Measurements from ENCODE around the gene LRMDA.

LRMDA gene

GRCh38 chr10:76297358-76297757 lies 865.9 kb downstream of the LRMDA start:
- ChIA-PET POLR2A (no interaction called here), CTCF (interaction anchor here (1.2 kb wide), 1 partner anchor 18 kb away, joined by 4 read pairs; no protein-coding TSS in a partner anchor)
- TF ChIP-seq, protein P1, sequence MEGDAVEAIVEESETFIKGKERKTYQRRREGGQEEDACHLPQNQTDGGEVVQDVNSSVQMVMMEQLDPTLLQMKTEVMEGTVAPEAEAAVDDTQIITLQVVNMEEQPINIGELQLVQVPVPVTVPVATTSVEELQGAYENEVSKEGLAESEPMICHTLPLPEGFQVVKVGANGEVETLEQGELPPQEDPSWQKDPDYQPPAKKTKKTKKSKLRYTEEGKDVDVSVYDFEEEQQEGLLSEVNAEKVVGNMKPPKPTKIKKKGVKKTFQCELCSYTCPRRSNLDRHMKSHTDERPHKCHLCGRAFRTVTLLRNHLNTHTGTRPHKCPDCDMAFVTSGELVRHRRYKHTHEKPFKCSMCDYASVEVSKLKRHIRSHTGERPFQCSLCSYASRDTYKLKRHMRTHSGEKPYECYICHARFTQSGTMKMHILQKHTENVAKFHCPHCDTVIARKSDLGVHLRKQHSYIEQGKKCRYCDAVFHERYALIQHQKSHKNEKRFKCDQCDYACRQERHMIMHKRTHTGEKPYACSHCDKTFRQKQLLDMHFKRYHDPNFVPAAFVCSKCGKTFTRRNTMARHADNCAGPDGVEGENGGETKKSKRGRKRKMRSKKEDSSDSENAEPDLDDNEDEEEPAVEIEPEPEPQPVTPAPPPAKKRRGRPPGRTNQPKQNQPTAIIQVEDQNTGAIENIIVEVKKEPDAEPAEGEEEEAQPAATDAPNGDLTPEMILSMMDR (IDR thresholded peaks at IDR 0.05; ENCODE audit: control extremely low read depth, extremely low read depth, low read depth, missing control alignments): no peak
- no peak for DNase-seq (ENCODE audit: extremely low spot score)

- TF ChIP-seq, protein P1 (IDR thresholded peaks at IDR 0.05; ENCODE audit: control extremely low read depth, extremely low read depth, low read depth, missing control alignments): no peak
- POLR2A ChIA-PET: no interaction called here
- no peak for DNase-seq (ENCODE audit: extremely low spot score)
- CTCF ChIA-PET: interaction anchor here (1.2 kb wide), 1 partner anchor 18 kb away, joined by 4 read pairs; no protein-coding TSS in a partner anchor
These were observed 866.4 kb downstream of the LRMDA start for GRCh38 chr10:76297780-76298281.

GRCh38 chr10:76298329-76298728 lies 866.9 kb downstream of the LRMDA start:
- TF ChIP-seq, protein P1 (IDR thresholded peaks at IDR 0.05; ENCODE audit: control extremely low read depth, extremely low read depth, low read depth, missing control alignments): no peak
- POLR2A ChIA-PET: interaction anchor here (0.7 kb wide), 1 partner anchor 940 kb away, joined by 3 read pairs; no protein-coding TSS in a partner anchor
- CTCF ChIA-PET: interaction anchor here (1.2 kb wide), 1 partner anchor 17 kb away, joined by 4 read pairs; no protein-coding TSS in a partner anchor
- DNase-seq (ENCODE audit: extremely low spot score): no peak

GRCh38 chr10:76299501-76299900 lies 868.1 kb downstream of the LRMDA start:
- ChIA-PET POLR2A (no interaction called here), CTCF (no interaction called here)
- no peak for DNase-seq (ENCODE audit: extremely low spot score)
- TF ChIP-seq, protein P1 (IDR thresholded peaks at IDR 0.05; ENCODE audit: control extremely low read depth, extremely low read depth, low read depth, missing control alignments): no peak

DNA sequence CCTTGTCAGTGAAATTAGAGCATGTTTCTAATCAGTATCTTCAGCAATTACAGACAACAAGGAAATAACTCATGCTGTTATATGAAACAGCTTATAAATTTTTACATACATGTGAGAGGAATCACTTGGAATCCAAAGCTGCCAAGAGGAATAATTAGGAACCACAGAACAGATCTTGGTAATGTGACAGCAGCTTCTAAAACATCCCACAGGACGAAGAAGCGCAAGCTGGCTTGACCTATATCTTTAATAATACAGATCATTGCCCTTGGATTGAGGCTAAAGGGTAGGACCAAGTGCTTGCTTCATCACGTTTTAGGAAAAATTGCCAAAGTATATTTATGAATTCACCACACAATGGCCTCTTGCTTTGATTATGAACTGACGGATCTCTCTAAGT lies 869.8 kb downstream of the LRMDA start:
- CTCF ChIA-PET: no interaction called here
- TF ChIP-seq, protein P1 (IDR thresholded peaks at IDR 0.05; ENCODE audit: control extremely low read depth, extremely low read depth, low read depth, missing control alignments): no peak
- POLR2A ChIA-PET: no interaction called here
- no peak for DNase-seq (ENCODE audit: extremely low spot score)

GRCh38 chr10:76301950-76302349 lies 870.5 kb downstream of the LRMDA start:
- CTCF ChIA-PET: no interaction called here
- TF ChIP-seq, protein P1 (IDR thresholded peaks at IDR 0.05; ENCODE audit: control extremely low read depth, extremely low read depth, low read depth, missing control alignments): no peak
- POLR2A ChIA-PET: no interaction called here
- DNase-seq (ENCODE audit: extremely low spot score): no peak

Data from GM10248 (cell line).